GM23248 (cell line): Measurements from ENCODE around the gene TMEM107. TPM values are rescaled to one million over a fixed set of nuclear protein-coding genes. Genes with fewer than 3 reads are reported as not detected.
A peak's percentile ranks its signal among the peaks of the same experiment; 100 is the strongest.

Source experiments
- DNase-seq: peaks from one replicate; pipeline ENCODE4 v3.0.0-alpha.2; 2015
- H2AFZ ChIP-seq: fragments of 200-600 bp; sonication (generic); 2 replicates; pipeline ENCODE4 v1.6.1; 2016; ENCODE audit warnings: antibody characterized with exemption
- H3F3A ChIP-seq: fragments of 200-600 bp; sonication (generic); 2 replicates; pipeline ENCODE4 v1.6.1; 2016; ENCODE audit warnings: mild to moderate bottlenecking, antibody characterized with exemption, mixed run types; ENCODE audit not compliant: insufficient read depth
- H3K27ac ChIP-seq: fragments of 200-600 bp; sonication (generic); 2 replicates; pipeline ENCODE4 v1.5.1; 2016; ENCODE audit warnings: mild to moderate bottlenecking
- H3K27me3 ChIP-seq: fragments of 200-600 bp; sonication (generic); replicated peaks from 2 replicates; pipeline ENCODE4 v1.6.1; 2016; ENCODE audit warnings: mild to moderate bottlenecking; ENCODE audit not compliant: insufficient read depth
- H3K36me3 ChIP-seq: fragments of 200-600 bp; sonication (generic); 2 replicates; pipeline ENCODE4 v1.6.1; 2016; ENCODE audit warnings: low read depth, mild to moderate bottlenecking
- H3K4me1 ChIP-seq: fragments of 200-600 bp; sonication (generic); 2 replicates; pipeline ENCODE4 v1.6.1; 2016; ENCODE audit warnings: mild to moderate bottlenecking; ENCODE audit not compliant: insufficient read depth
- H3K4me2 ChIP-seq: fragments of 200-600 bp; sonication (generic); one replicate; pipeline ENCODE4 v1.6.1; 2016; ENCODE audit warnings: mild to moderate bottlenecking; ENCODE audit not compliant: unreplicated experiment
- H3K4me3 ChIP-seq: fragments of 200-600 bp; sonication (generic); 2 replicates; pipeline ENCODE4 v1.5.1; 2016; ENCODE audit warnings: mild to moderate bottlenecking
- H3K79me2 ChIP-seq: fragments of 200-600 bp; sonication (generic); 2 replicates; pipeline ENCODE4 v1.6.1; 2016; ENCODE audit warnings: mild to moderate bottlenecking; ENCODE audit not compliant: insufficient read depth
- H3K9ac ChIP-seq: fragments of 200-600 bp; sonication (generic); 2 replicates; pipeline ENCODE4 v1.6.1; 2016; ENCODE audit warnings: mild to moderate bottlenecking
- H3K9me2 ChIP-seq: fragments of 200-600 bp; sonication (generic); 2 replicates; pipeline ENCODE4 v1.6.1; 2016; ENCODE audit warnings: mixed run types, mild to moderate bottlenecking, moderate library complexity; ENCODE audit not compliant: insufficient read depth
- H3K9me3 ChIP-seq: fragments of 200-600 bp; sonication (generic); one replicate; pipeline ENCODE4 v1.6.1; 2017; ENCODE audit warnings: low read depth
- H4K20me1 ChIP-seq: fragments of 200-600 bp; sonication (generic); 2 replicates; pipeline ENCODE4 v1.6.0; 2016; ENCODE audit not compliant: insufficient read depth
- EZH2 ChIP-seq: fragments of 200-600 bp; sonication (generic); IDR thresholded peaks from 2 replicates; pipeline ENCODE4 v1.6.1; 2018; ENCODE audit warnings: antibody characterized with exemption, mild to moderate bottlenecking; ENCODE audit not compliant: insufficient read depth, poor library complexity, severe bottlenecking
- EZH2phosphoT487 ChIP-seq: fragments of 200-600 bp; sonication (generic); IDR thresholded peaks from 2 replicates; pipeline ENCODE4 v1.6.1; 2018; ENCODE audit warnings: antibody characterized with exemption, moderate library complexity, mild to moderate bottlenecking, low read depth; ENCODE audit not compliant: insufficient read depth
- WGBS, 2 experiments: methylation state at CpG; one replicate each; pipeline ENCODE4 v1.1.6; 2015 to 2017; ENCODE audit warnings: low lambda C conversion rate in 2 of 2, low coverage in 1 of 2; ENCODE audit errors: missing lambda C conversion rate in 2 of 2; 5-methylcytosine and 5-hydroxymethylcytosine counted together
- in situ Hi-C: fragments of 300-500 bp; cut with MboI; formaldehyde crosslinking; loops from 2 replicates; pipeline ENCODE4 v1.15.0; 2020
- polyA plus RNA-seq: library from polyadenylated mRNA; unstranded; fragments of >200 nt; fragmentation: Nextera tagmentation; extraction: Ambion mirVana; gene quantifications from 2 replicates; pipeline ENCODE4 v1.2.1, GENCODE V29; 2016
- total RNA-seq: library from RNA; depleted of rRNA; stranded (reverse); fragments of >200 nt; shearing (Covaris generic); gene quantifications from 2 replicates; pipeline ENCODE4 v1.2.3, GENCODE V29; 2014

TMEM107 gene
- total and polyA plus RNA-seq, 2 experiments from 2014 or later, result 11.6 to 20.9 TPM

GRCh38 chr17:8212312-8213180 is 36.4 kb upstream of the TMEM107 start:
- no peak overlapping the region for H3K27ac ChIP-seq
- DNase-seq, result no peak
- no peak overlapping the region for H3K4me3 ChIP-seq
- H3K4me1 ChIP-seq, result no peaks in the 10 kb centered on the region; the same call in 1 of the 2 replicates
- 77 to 78% methylated on average over 14 of the region's 14 CpGs for WGBS, 2 experiments
- H3F3A ChIP-seq, result peaks cover 17% of the 10 kb centered on the region
- no peaks in the 10 kb centered on the region for H3K9me3 ChIP-seq
- H3K9ac ChIP-seq, result no peak overlapping the region
- H3K4me2 ChIP-seq, result no peak overlapping the region
- no peaks in the 10 kb centered on the region for H3K36me3 ChIP-seq
- in situ Hi-C loops, result no loop called here
- peaks cover 27% of the 10 kb centered on the region for H3K79me2 ChIP-seq
- TF ChIP-seq EZH2 (no peak), EZH2phosphoT487 (no peak)
- H3K27me3 ChIP-seq, result no peaks in the 10 kb centered on the region
- no peaks in the 10 kb centered on the region for H3K9me2 ChIP-seq
- no peak overlapping the region for H2AFZ ChIP-seq
- no peaks in the 10 kb centered on the region for H4K20me1 ChIP-seq

- no peaks in the 10 kb centered on the region for H3K9me3 ChIP-seq
Measured at GRCh38 chr17:8210761-8211458, 34.7 kb upstream of the TMEM107 start.

DNA sequence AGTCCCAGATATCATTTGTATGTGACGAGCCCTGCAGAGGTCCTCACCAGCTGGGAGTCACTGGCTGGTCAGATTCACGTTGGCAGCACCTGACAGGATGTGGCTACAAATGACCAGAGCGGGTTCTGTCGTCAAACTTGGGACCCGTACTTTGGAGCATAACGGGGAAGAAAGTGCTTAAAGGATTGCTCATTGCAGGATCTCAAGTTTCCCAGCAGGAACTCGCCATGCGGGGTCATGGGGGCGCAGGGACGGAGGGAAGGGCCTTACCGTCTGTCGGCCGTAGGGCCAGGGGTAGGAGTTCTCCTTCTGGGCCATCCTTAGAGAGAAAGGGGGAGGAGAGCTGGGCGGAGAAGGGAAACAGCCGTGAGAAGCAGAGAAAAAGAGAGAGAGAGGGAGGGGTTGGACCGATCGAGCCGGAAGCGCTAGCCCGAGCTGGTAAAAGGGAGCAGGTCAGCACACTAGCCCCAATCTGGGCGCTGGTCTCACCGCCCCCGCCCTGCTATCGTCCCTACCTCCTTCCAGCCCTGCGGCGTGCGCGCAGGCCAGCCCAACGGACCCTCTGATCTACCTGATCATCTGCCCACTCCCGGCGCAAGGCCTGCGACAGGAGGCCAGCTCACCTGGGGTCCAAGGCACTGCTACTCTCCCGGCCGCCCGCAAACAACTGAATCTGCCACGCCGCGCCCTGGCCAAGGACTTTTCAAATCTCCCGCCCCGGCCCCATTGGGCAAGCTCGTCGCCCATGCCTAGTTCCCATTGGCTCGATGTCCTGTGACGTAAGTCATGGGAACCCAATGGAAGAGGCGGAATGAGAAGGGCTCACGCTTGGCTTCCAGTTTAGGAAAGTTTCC is 34.0 kb upstream of the TMEM107 start, which contains the start of gene AURKB:
Gene AURKB (minus strand): TSS at position 669 of the 854 bp plus-strand sequence. CDS start 351 bp downstream, at position 318.
- no peaks in the 10 kb centered on the region; the same call in 1 of the 2 replicates for H3K4me1 ChIP-seq
- H3K9me2 ChIP-seq, result no peaks in the 10 kb centered on the region
- peak within 1 kb of the TSS; percentile 74 for H3K4me3 ChIP-seq
- peaks cover 38% of the 10 kb centered on the region for H3K79me2 ChIP-seq
- H3K36me3 ChIP-seq, result no peaks in the 10 kb centered on the region
- peak within 1 kb of the TSS; percentile 83 for H3K9ac ChIP-seq
- peak within 1 kb of the TSS; percentile 83 for H3K4me2 ChIP-seq
- WGBS, 2 experiments, result 1 to 3% methylated on average over 42 to 46 of the region's 46 CpGs
- in situ Hi-C loops, result no loop called here
- no peaks in the 10 kb centered on the region for H3K9me3 ChIP-seq
- peaks cover 17% of the 10 kb centered on the region for H3F3A ChIP-seq
- H3K27me3 ChIP-seq, result no peaks in the 10 kb centered on the region
- peak; percentile 98 for DNase-seq
- H2AFZ ChIP-seq, result peak within 1 kb of the TSS; percentile 80
- H4K20me1 ChIP-seq, result no peaks in the 10 kb centered on the region
- TF ChIP-seq EZH2phosphoT487, result no peak
- no peak for TF ChIP-seq EZH2
- peak within 1 kb of the TSS; percentile 81 for H3K27ac ChIP-seq

More at GRCh38 chr17:8210761-8211458, 34.7 kb upstream of the TMEM107 start:
- Histone ChIP-seq H3K36me3 (no peaks in the 10 kb centered on the region), H3K27me3 (no peaks in the 10 kb centered on the region), H3K4me3 (peak overlapping the region; percentile 74), H3F3A (peaks cover 17% of the 10 kb centered on the region), H4K20me1 (no peaks in the 10 kb centered on the region), H3K9ac (peak overlapping the region; percentile 83), H3K4me2 (peak overlapping the region; percentile 83), H3K4me1 (no peaks in the 10 kb centered on the region; the same call in 1 of the 2 replicates), H3K27ac (peak overlapping the region; percentile 81), H2AFZ (peak overlapping the region; percentile 80), H3K79me2 (peaks cover 38% of the 10 kb centered on the region), H3K9me2 (no peaks in the 10 kb centered on the region)
- TF ChIP-seq EZH2phosphoT487 (no peak), EZH2 (no peak)
- WGBS, 2 experiments, result 15 to 19% methylated on average over 22 of the region's 22 CpGs
- peak; percentile 17 for DNase-seq
- in situ Hi-C loops, result no loop called here

GRCh38 chr17:8206536-8206935 is 30.4 kb upstream of the TMEM107 start:
- Histone ChIP-seq H3K27ac (no peak overlapping the region), H2AFZ (no peak overlapping the region), H3K9me2 (no peaks in the 10 kb centered on the region), H3K4me2 (no peak overlapping the region), H3K9ac (no peak overlapping the region), H3K27me3 (no peaks in the 10 kb centered on the region), H4K20me1 (no peaks in the 10 kb centered on the region), H3K36me3 (no peaks in the 10 kb centered on the region), H3K4me1 (no peaks in the 10 kb centered on the region; the same call in 1 of the 2 replicates), H3F3A (peaks cover 16% of the 10 kb centered on the region), H3K9me3 (no peaks in the 10 kb centered on the region), H3K4me3 (no peak overlapping the region), H3K79me2 (peaks cover 38% of the 10 kb centered on the region)
- DNase-seq, result no peak
- in situ Hi-C loops, result no loop called here
- WGBS, 2 experiments, result 94 to 96% methylated on average over 8 to 12 of the region's 12 CpGs
- no peak for TF ChIP-seq EZH2
- TF ChIP-seq EZH2phosphoT487, result no peak
